Endothelial cell of umbilical vein (primary cell): ENCODE measurements around the gene IL9R. TPM values are rescaled to one million over a fixed set of nuclear protein-coding genes. Genes with fewer than 3 reads are reported as not detected.

ENCODE experiments used
- BruUV-seq: library from RNA; stranded (reverse); fragments of 400-500 nt; replicated peaks from 2 replicates; lab custom pipeline; 2021; lab: Mats Ljungman, UMichigan
- CTCF ChIA-PET: fragments of 300-600, 350-600 bp; sonication (Branson Sonifier 250); formaldehyde crosslinking; loops from one replicate; lab custom pipeline; 2021; ENCODE audit warnings: antibody characterized with exemption, inconsistent platforms; lab: Charles Lee
- POLR2A ChIA-PET: fragments of 300-600, 350-600 bp; sonication (Branson Sonifier 250); formaldehyde crosslinking; loops from one replicate; lab custom pipeline; 2021; ENCODE audit warnings: antibody characterized with exemption, inconsistent platforms; lab: Charles Lee
- DNase-seq: peaks from one replicate; pipeline ENCODE4 v3.0.0-alpha.2; 2011; ENCODE audit warnings: low read depth, low spot score
- FAIRE-seq: peaks from 2 replicates; lab custom pipeline; 2011; peaks lifted over from hg19 to GRCh38; lab: Jason Lieb, UNC
- H2AFZ ChIP-seq: 2 replicates; pipeline ENCODE4 v1.6.0; 2012; ENCODE audit warnings: low read depth, low read length, control low read depth, inconsistent platforms
- H3K27ac ChIP-seq: 2 replicates; pipeline ENCODE4 v1.5.1; 2011; ENCODE audit warnings: low read depth, mild to moderate bottlenecking, control low read depth, low read length, moderate library complexity; ENCODE audit not compliant: insufficient read depth
- H3K27me3 ChIP-seq, 2 experiments: 2 replicates each; pipeline versions ENCODE4 v1.6.0 to v1.6.1; 2011; ENCODE audit warnings: low read length in 2 of 2, mixed read lengths in 1 of 2; ENCODE audit not compliant: control insufficient read depth in 2 of 2, insufficient read depth in 2 of 2
- H3K36me3 ChIP-seq, 2 experiments: 2 replicates in 1 of 2; 3 replicates in 1 of 2; pipeline ENCODE4 v1.5.1; 2011; ENCODE audit warnings: low read length in 2 of 2, mild to moderate bottlenecking in 1 of 2, moderate library complexity in 1 of 2; ENCODE audit not compliant: control insufficient read depth in 2 of 2, insufficient read depth in 2 of 2; ENCODE audit errors: extremely low read depth in 1 of 2
- H3K4me1 ChIP-seq: 3 replicates; pipeline ENCODE4 v1.5.1; 2011; ENCODE audit warnings: mild to moderate bottlenecking, low read length; ENCODE audit not compliant: control insufficient read depth, insufficient read depth; ENCODE audit errors: extremely low read depth
- H3K4me2 ChIP-seq: 2 replicates; pipeline ENCODE4 v1.6.1; 2011; ENCODE audit warnings: low read length, control low read depth, mixed read lengths; ENCODE audit not compliant: insufficient read depth
- H3K4me3 ChIP-seq, 3 experiments: fragments of 200-600 bp in 1 of 3; sonication (generic), shearing (Covaris generic) in 1 of 3; replicated peaks in 1 of 3; 2 replicates each; pipeline ENCODE4 v1.5.1; 2011 to 2016; ENCODE audit warnings: control low read depth in 3 of 3, low read length in 3 of 3, mild to moderate bottlenecking in 2 of 3, inconsistent platforms in 1 of 3, low read depth in 1 of 3, moderate library complexity in 1 of 3; ENCODE audit not compliant: insufficient read depth in 1 of 3
- H3K79me2 ChIP-seq: 2 replicates; pipeline ENCODE4 v1.6.0; 2012; ENCODE audit warnings: low read length, inconsistent platforms; ENCODE audit not compliant: control insufficient read depth, insufficient read depth
- H3K9ac ChIP-seq: replicated peaks from 2 replicates; pipeline ENCODE3; 2011; ENCODE audit warnings: low read length, control low read depth; ENCODE audit not compliant: insufficient read depth; ENCODE audit errors: extremely low read depth
- H3K9me1 ChIP-seq: replicated peaks from 3 replicates; pipeline ENCODE4 v1.6.0; 2011; ENCODE audit warnings: mild to moderate bottlenecking, low read length; ENCODE audit not compliant: control insufficient read depth, insufficient read depth; ENCODE audit errors: extremely low read depth
- H3K9me3 ChIP-seq: replicated peaks from 2 replicates; pipeline ENCODE4 v1.5.1; 2012; ENCODE audit warnings: low read length, inconsistent platforms; ENCODE audit not compliant: control insufficient read depth, insufficient read depth
- H4K20me1 ChIP-seq: replicated peaks from 2 replicates; pipeline ENCODE3; 2011; ENCODE audit warnings: mild to moderate bottlenecking, low read length; ENCODE audit not compliant: control insufficient read depth, insufficient read depth; ENCODE audit errors: extremely low read depth
- GATA2 ChIP-seq: IDR thresholded peaks from 2 replicates; pipeline ENCODE4 v1.7.0; 2011; ENCODE audit warnings: low read depth, mild to moderate bottlenecking, moderate library complexity, mixed read lengths, low read length; ENCODE audit not compliant: insufficient read length, insufficient read depth
- JUN ChIP-seq: IDR thresholded peaks from 2 replicates; pipeline ENCODE4 v1.6.1; 2011; ENCODE audit warnings: borderline replicate concordance, low read depth; ENCODE audit not compliant: insufficient read length, insufficient read depth
- MAX ChIP-seq: IDR thresholded peaks from 2 replicates; pipeline ENCODE4 v1.6.1; 2011; ENCODE audit not compliant: insufficient read depth, insufficient read length
- MYC ChIP-seq: IDR thresholded peaks from one replicate; pipeline ENCODE4 v1.6.1; 2011; ENCODE audit warnings: mild to moderate bottlenecking, low read depth, low read length
- POLR2A ChIP-seq: IDR thresholded peaks from 2 replicates; pipeline ENCODE4 v1.6.1; 2012; ENCODE audit warnings: low read depth, mild to moderate bottlenecking, control low read depth, low read length
- dilution Hi-C: fragments of 300-500 bp; cut with MboI; formaldehyde crosslinking; loops from one replicate; pipeline ENCODE4 v1.15.0; 2019; ENCODE audit warnings: low sequenced_read_pairs; ENCODE audit not compliant: extremely low pct_ligation_motif_present
- intact Hi-C: fragments of 100-400 bp; cut with micrococcal nuclease; formaldehyde crosslinking; loops from one replicate; pipeline ENCODE4 v1.10.0; 2022
- polyA plus RNA-seq, 4 experiments: library from polyadenylated mRNA; depleted of rRNA in 3 of 4; stranded (reverse) in 3 of 4; unstranded in 1 of 4; fragments of >200 nt; gene quantifications; 2 replicates each; pipeline versions ENCODE4 v1.2.1 to v1.2.3, GENCODE V29; 2011 to 2012; ENCODE audit warnings: missing spikeins in 1 of 4
- total RNA-seq: library from RNA; stranded (reverse); gene quantifications from 2 replicates; pipeline ENCODE4 v1.2.3, GENCODE V29; 2021
- TF ChIP-seq, protein P1 (sequence below), 2 donors: IDR thresholded peaks; 1 replicate in 1 of 2; 2 replicates in 1 of 2; pipeline ENCODE4 v1.5.1; 2011; ENCODE audit warnings: low read length in 2 of 2, mild to moderate bottlenecking in 2 of 2, moderate library complexity in 2 of 2, control low read depth in 1 of 2, inconsistent platforms in 1 of 2, low read depth in 1 of 2; ENCODE audit not compliant: insufficient read depth in 1 of 2; ENCODE audit errors: extremely low read depth in 1 of 2

The IL9R gene
- total and polyA plus RNA-seq, 2 donors (not counting 3 experiments of a cell fraction or from before 2014, with no cell fraction given), result not detected

- no peaks in the 10 kb centered on the region for H3K79me2 ChIP-seq
- no peaks in the 10 kb centered on the region for H4K20me1 ChIP-seq
- H3K4me3 ChIP-seq, result no peak overlapping the region
- no peak overlapping the region for H3K27ac ChIP-seq
- H3K4me2 ChIP-seq, result no peak overlapping the region
- H3K27me3 ChIP-seq, result no peaks in the 10 kb centered on the region
- TF ChIP-seq, protein P1, sequence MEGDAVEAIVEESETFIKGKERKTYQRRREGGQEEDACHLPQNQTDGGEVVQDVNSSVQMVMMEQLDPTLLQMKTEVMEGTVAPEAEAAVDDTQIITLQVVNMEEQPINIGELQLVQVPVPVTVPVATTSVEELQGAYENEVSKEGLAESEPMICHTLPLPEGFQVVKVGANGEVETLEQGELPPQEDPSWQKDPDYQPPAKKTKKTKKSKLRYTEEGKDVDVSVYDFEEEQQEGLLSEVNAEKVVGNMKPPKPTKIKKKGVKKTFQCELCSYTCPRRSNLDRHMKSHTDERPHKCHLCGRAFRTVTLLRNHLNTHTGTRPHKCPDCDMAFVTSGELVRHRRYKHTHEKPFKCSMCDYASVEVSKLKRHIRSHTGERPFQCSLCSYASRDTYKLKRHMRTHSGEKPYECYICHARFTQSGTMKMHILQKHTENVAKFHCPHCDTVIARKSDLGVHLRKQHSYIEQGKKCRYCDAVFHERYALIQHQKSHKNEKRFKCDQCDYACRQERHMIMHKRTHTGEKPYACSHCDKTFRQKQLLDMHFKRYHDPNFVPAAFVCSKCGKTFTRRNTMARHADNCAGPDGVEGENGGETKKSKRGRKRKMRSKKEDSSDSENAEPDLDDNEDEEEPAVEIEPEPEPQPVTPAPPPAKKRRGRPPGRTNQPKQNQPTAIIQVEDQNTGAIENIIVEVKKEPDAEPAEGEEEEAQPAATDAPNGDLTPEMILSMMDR (IDR thresholded peaks at IDR 0.05; ENCODE audit: extremely low read depth in 1 of 2, insufficient read depth in 1 of 2, low read depth in 1 of 2, low read length in 2 of 2), result no peak
- TF ChIP-seq JUN (no peak), POLR2A (no peak), MAX (no peak)
- DNase-seq, result no peak
- H3K4me1 ChIP-seq, result no peaks in the 10 kb centered on the region
- intact Hi-C loops (no loop called here), dilution Hi-C loops (no loop called here)
- H3K9ac ChIP-seq, result no peak overlapping the region
- POLR2A ChIA-PET, result no interaction called here
- CTCF ChIA-PET, result no interaction called here
- H3K36me3 ChIP-seq, result no peaks in the 10 kb centered on the region
- no TSS peak for BruUV-seq
- no peaks in the 10 kb centered on the region for H3K9me3 ChIP-seq
- H2AFZ ChIP-seq, result no peak overlapping the region
- no peak for FAIRE-seq
- H3K9me1 ChIP-seq, result no peaks in the 10 kb centered on the region
These were observed 41.4 kb upstream of the IL9R start for GRCh38 chrX:155956099-155956498.

GRCh38 chrX:155956649-155957048 lies 40.8 kb upstream of the IL9R start:
- H3K9ac ChIP-seq, result no peak overlapping the region
- dilution Hi-C loops, result no loop called here
- DNase-seq, result no peak
- intact Hi-C loops, result no loop called here
- H3K27me3 ChIP-seq, result no peaks in the 10 kb centered on the region
- H3K4me1 ChIP-seq, result no peaks in the 10 kb centered on the region
- FAIRE-seq, result no peak
- no peaks in the 10 kb centered on the region for H4K20me1 ChIP-seq
- H3K9me3 ChIP-seq, result no peaks in the 10 kb centered on the region
- H3K4me2 ChIP-seq, result no peak overlapping the region
- no peaks in the 10 kb centered on the region for H3K79me2 ChIP-seq
- no peak overlapping the region for H2AFZ ChIP-seq
- BruUV-seq, result no TSS peak
- H3K4me3 ChIP-seq, result no peak overlapping the region
- CTCF ChIA-PET, result no interaction called here
- H3K9me1 ChIP-seq, result no peaks in the 10 kb centered on the region
- no peaks in the 10 kb centered on the region for H3K36me3 ChIP-seq
- POLR2A ChIA-PET, result no interaction called here
- no peak overlapping the region for H3K27ac ChIP-seq
- TF ChIP-seq POLR2A (no peak), JUN (no peak), MYC (no peak), GATA2 (no peak)
- TF ChIP-seq, protein P1 (IDR thresholded peaks at IDR 0.05; ENCODE audit: extremely low read depth in 1 of 2, insufficient read depth in 1 of 2, low read depth in 1 of 2, low read length in 2 of 2), result no peak
